Astrocyte (in vitro differentiated cells and primary cell): Measurements from ENCODE around the gene CCNYL1. TPM values are rescaled to one million over a fixed set of nuclear protein-coding genes. Genes with fewer than 3 reads are reported as not detected.

Experiments used
- DNase-seq: peaks from one replicate; pipeline ENCODE4 v3.0.0-alpha.2; 2010; ENCODE audit warnings: low read depth
- FAIRE-seq: peaks from 2 replicates; lab custom pipeline; 2011; peaks lifted over from hg19 to GRCh38; lab: Jason Lieb, UNC
- H2AFZ ChIP-seq: 2 replicates; pipeline ENCODE4 v1.6.0; 2012; ENCODE audit warnings: low read depth, low read length, inconsistent platforms
- H3K27ac ChIP-seq: 2 replicates; pipeline ENCODE4 v1.5.1; 2011; ENCODE audit warnings: low read depth, low read length, inconsistent platforms
- H3K27me3 ChIP-seq: 2 replicates; pipeline ENCODE4 v1.6.0; 2011; ENCODE audit warnings: low read length, inconsistent platforms; ENCODE audit not compliant: insufficient read depth
- H3K36me3 ChIP-seq: 2 replicates; pipeline ENCODE4 v1.5.1; 2011; ENCODE audit warnings: low read length, inconsistent platforms; ENCODE audit not compliant: insufficient read depth
- H3K4me1 ChIP-seq: 2 replicates; pipeline ENCODE4 v1.5.1; 2011; ENCODE audit warnings: low read length, inconsistent platforms; ENCODE audit not compliant: insufficient read depth
- H3K4me2 ChIP-seq: 2 replicates; pipeline ENCODE4 v1.6.0; 2012; ENCODE audit warnings: low read length, inconsistent platforms
- H3K4me3 ChIP-seq: 2 replicates; pipeline ENCODE4 v1.5.1; 2011; ENCODE audit warnings: low read depth, mild to moderate bottlenecking, low read length, inconsistent platforms; ENCODE audit not compliant: insufficient read depth
- H3K79me2 ChIP-seq: 2 replicates; pipeline ENCODE4 v1.6.0; 2012; ENCODE audit warnings: mild to moderate bottlenecking, low read length, inconsistent platforms; ENCODE audit not compliant: insufficient read depth
- H3K9ac ChIP-seq: 2 replicates; pipeline ENCODE4 v1.6.0; 2012; ENCODE audit warnings: mild to moderate bottlenecking, low read length, inconsistent platforms
- H3K9me3 ChIP-seq: 2 replicates; pipeline ENCODE4 v1.5.1; 2012; ENCODE audit warnings: low read depth, mild to moderate bottlenecking, low read length, inconsistent platforms; ENCODE audit not compliant: insufficient read depth
- H4K20me1 ChIP-seq: 2 replicates; pipeline ENCODE4 v1.6.0; 2012; ENCODE audit warnings: low read length, inconsistent platforms; ENCODE audit not compliant: insufficient read depth
- H3K27ac Mint-ChIP-seq: one replicate; pipeline ENCODE4 v1.8.0; 2021; ENCODE audit warnings: mild to moderate bottlenecking, mixed read lengths; ENCODE audit not compliant: unreplicated experiment
- H3K27me3 Mint-ChIP-seq: one replicate; pipeline ENCODE4 v1.8.0; 2021; ENCODE audit warnings: low read depth, mixed read lengths; ENCODE audit not compliant: unreplicated experiment
- H3K36me3 Mint-ChIP-seq: one replicate; pipeline ENCODE4 v1.8.0; 2021; ENCODE audit warnings: low read depth, mixed read lengths; ENCODE audit not compliant: unreplicated experiment
- H3K4me1 Mint-ChIP-seq: one replicate; pipeline ENCODE4 v1.8.0; 2021; ENCODE audit warnings: low read depth, mixed read lengths; ENCODE audit not compliant: unreplicated experiment
- H3K4me3 Mint-ChIP-seq: one replicate; pipeline ENCODE4 v1.8.0; 2021; ENCODE audit warnings: mild to moderate bottlenecking, moderate library complexity, mixed read lengths; ENCODE audit not compliant: unreplicated experiment
- H3K9me3 Mint-ChIP-seq: one replicate; pipeline ENCODE4 v1.8.0; 2021; ENCODE audit warnings: mild to moderate bottlenecking, mixed read lengths; ENCODE audit not compliant: unreplicated experiment
- EZH2 ChIP-seq: IDR thresholded peaks from 2 replicates; pipeline ENCODE4 v1.6.1; 2012; ENCODE audit warnings: mild to moderate bottlenecking, low read length, inconsistent platforms; ENCODE audit not compliant: insufficient read depth
- total RNA-seq: library from RNA; stranded (reverse); gene quantifications from 2 replicates; pipeline ENCODE4 v1.2.1, GENCODE V29; 2021
- TF ChIP-seq, protein P1 (sequence below): IDR thresholded peaks from 2 replicates; pipeline ENCODE4 v1.5.1; 2011; ENCODE audit warnings: low read depth, mild to moderate bottlenecking, inconsistent platforms, low read length, moderate library complexity; ENCODE audit not compliant: insufficient read depth

Gene CCNYL1
- total RNA-seq, 1 donor from 2014 or later, result 35.2 TPM

DNA sequence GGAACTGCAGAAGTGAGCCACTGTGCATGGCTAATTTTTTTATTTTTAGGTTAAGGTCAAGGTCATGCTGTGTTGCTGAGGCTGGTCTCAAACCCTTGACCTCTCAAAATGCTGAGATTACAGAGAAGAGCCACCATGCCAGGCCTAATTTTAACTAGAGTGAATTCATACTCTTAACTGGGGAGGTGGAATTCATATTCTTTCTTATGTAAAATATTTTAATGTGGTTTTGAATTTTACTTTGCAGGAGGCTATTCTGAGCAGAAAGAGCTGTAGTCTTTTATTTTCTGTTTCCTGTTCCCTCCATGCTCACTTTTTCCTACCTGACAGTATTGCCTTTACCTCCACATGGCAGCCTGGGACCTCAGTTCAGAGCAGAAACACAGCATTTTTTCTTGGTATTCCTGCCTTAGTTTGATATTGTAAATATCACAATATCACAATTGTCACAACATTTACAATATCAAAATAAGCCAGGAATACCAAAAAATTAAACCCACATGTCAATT is 37.1 kb upstream of the CCNYL1 start:
- no peak overlapping the region for H3K4me3 ChIP-seq
- DNase-seq, result no peak
- no peaks in the 10 kb centered on the region for H3K36me3 ChIP-seq
- H3K79me2 ChIP-seq, result no peaks in the 10 kb centered on the region
- no peak overlapping the region for H3K27ac ChIP-seq
- no peaks in the 10 kb centered on the region for H3K9me3 ChIP-seq
- no peaks in the 10 kb centered on the region for H3K36me3 Mint-ChIP-seq
- no peaks in the 10 kb centered on the region for H3K9me3 Mint-ChIP-seq
- H4K20me1 ChIP-seq, result no peaks in the 10 kb centered on the region
- H2AFZ ChIP-seq, result no peak overlapping the region
- H3K27me3 ChIP-seq, result no peaks in the 10 kb centered on the region
- no peak overlapping the region for H3K4me2 ChIP-seq
- no peak overlapping the region for H3K4me3 Mint-ChIP-seq
- no peak overlapping the region for H3K27ac Mint-ChIP-seq
- no peak for FAIRE-seq
- peaks cover 8% of the 10 kb centered on the region for H3K4me1 ChIP-seq
- TF ChIP-seq EZH2, result no peak
- TF ChIP-seq, protein P1, sequence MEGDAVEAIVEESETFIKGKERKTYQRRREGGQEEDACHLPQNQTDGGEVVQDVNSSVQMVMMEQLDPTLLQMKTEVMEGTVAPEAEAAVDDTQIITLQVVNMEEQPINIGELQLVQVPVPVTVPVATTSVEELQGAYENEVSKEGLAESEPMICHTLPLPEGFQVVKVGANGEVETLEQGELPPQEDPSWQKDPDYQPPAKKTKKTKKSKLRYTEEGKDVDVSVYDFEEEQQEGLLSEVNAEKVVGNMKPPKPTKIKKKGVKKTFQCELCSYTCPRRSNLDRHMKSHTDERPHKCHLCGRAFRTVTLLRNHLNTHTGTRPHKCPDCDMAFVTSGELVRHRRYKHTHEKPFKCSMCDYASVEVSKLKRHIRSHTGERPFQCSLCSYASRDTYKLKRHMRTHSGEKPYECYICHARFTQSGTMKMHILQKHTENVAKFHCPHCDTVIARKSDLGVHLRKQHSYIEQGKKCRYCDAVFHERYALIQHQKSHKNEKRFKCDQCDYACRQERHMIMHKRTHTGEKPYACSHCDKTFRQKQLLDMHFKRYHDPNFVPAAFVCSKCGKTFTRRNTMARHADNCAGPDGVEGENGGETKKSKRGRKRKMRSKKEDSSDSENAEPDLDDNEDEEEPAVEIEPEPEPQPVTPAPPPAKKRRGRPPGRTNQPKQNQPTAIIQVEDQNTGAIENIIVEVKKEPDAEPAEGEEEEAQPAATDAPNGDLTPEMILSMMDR, result no peak
- peaks cover 10% of the 10 kb centered on the region for H3K4me1 Mint-ChIP-seq
- H3K27me3 Mint-ChIP-seq, result no peaks in the 10 kb centered on the region
- no peak overlapping the region for H3K9ac ChIP-seq

DNA sequence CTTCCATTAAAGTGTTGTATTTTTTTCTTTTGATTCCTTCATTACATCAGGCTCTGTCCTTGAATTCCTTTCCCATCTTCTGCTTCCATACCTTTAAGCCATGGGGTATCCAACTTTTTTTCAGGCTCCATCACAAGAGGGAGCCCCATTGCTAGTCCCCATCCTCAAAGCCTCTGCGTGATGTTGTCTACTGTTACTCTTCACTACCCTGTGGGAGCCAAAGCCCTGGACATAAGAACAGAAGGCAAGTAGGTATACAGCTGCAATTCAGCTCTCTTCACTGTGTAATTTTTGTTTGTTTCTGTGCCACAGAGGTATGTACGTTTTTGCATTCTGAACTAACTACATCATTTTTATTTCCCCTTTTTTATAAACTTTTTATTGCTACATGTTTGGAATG is 36.6 kb upstream of the CCNYL1 start:
- Histone ChIP-seq H4K20me1 (no peaks in the 10 kb centered on the region), H3K9me3 (no peaks in the 10 kb centered on the region), H2AFZ (no peak overlapping the region), H3K36me3 (no peaks in the 10 kb centered on the region), H3K27ac (no peak overlapping the region), H3K79me2 (no peaks in the 10 kb centered on the region), H3K4me1 (peaks cover 8% of the 10 kb centered on the region), H3K9ac (no peak overlapping the region), H3K27me3 (no peaks in the 10 kb centered on the region), H3K4me3 (no peak overlapping the region), H3K4me2 (no peak overlapping the region)
- no peak for FAIRE-seq
- no peak overlapping the region for H3K4me3 Mint-ChIP-seq
- DNase-seq, result no peak
- H3K4me1 Mint-ChIP-seq, result peaks cover 10% of the 10 kb centered on the region
- no peaks in the 10 kb centered on the region for H3K27me3 Mint-ChIP-seq
- H3K36me3 Mint-ChIP-seq, result no peaks in the 10 kb centered on the region
- H3K27ac Mint-ChIP-seq, result peak overlapping the region; percentile 41
- TF ChIP-seq EZH2, result no peak
- TF ChIP-seq, protein P1, result no peak
- no peaks in the 10 kb centered on the region for H3K9me3 Mint-ChIP-seq

DNA sequence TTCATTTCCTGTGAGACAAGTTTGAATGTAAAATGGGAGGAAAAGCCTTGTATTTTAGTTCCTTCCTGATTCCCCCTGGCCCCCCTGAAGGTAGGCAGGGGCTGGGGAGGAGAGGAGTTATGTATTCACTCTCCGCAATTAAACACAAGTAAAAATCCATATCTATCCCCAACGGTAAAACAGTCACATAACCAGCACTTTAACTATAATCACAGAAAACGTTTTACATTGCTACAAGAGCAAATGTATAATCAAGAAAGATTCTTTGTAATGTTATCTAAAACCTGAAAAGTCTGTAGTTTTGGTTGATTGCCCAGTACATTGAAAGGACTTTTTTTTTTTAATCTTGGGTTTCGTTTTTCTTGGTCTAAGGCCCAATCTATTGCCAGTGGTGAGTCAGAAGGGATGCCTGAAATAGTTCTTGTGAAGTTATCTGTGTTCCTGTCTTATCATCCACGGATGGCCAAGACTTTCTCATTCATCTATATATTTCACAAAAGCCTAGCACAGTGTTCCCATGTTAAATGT is 34.5 kb upstream of the CCNYL1 start:
- Mint-ChIP-seq H3K36me3 (no peaks in the 10 kb centered on the region), H3K4me1 (peaks cover 10% of the 10 kb centered on the region), H3K9me3 (no peaks in the 10 kb centered on the region), H3K27ac (peak overlapping the region; percentile 98), H3K4me3 (no peak overlapping the region), H3K27me3 (peaks cover 2% of the 10 kb centered on the region)
- DNase-seq (peak; percentile 90), FAIRE-seq (peak; percentile 13)
- Histone ChIP-seq H4K20me1 (no peaks in the 10 kb centered on the region), H3K36me3 (no peaks in the 10 kb centered on the region), H2AFZ (no peak overlapping the region), H3K27ac (peak overlapping the region; percentile 62), H3K4me1 (peaks cover 8% of the 10 kb centered on the region), H3K4me3 (peak overlapping the region; percentile 1), H3K9ac (peak overlapping the region; percentile 33), H3K4me2 (peak overlapping the region; percentile 69), H3K79me2 (no peaks in the 10 kb centered on the region), H3K9me3 (no peaks in the 10 kb centered on the region), H3K27me3 (no peaks in the 10 kb centered on the region)
- TF ChIP-seq EZH2, result no peak
- TF ChIP-seq, protein P1, result no peak
